CD4-positive, alpha-beta T cell treated with Interleukin-12 subunit alpha and Interleukin-12 subunit beta, for 1 hour (primary cell): ENCODE data around the gene ZBTB49.

Experiments used
- DNase-seq: peaks from one replicate; pipeline ENCODE4 v3.0.0-alpha.2; 2020

The ZBTB49 gene

DNA sequence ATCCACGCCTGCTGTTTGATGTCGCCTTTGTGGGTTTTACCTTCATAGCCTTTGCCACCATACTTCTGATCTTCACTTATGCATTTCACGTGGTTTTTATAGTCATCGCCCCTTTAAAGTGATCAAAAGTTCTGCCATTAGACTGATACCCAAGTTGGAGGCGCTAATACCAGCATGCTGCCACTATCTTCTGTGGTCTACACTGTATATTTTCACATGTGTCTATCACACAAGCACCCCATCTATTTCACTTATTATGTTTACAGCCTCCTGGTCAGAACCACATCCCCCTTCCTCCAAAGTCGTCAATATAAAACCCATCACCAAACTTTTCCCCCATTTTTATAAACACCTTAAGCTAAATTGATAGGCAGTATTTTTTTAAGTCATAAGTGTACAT, 8.3 kb upstream of the ZBTB49 start:
- no peak for DNase-seq

DNA sequence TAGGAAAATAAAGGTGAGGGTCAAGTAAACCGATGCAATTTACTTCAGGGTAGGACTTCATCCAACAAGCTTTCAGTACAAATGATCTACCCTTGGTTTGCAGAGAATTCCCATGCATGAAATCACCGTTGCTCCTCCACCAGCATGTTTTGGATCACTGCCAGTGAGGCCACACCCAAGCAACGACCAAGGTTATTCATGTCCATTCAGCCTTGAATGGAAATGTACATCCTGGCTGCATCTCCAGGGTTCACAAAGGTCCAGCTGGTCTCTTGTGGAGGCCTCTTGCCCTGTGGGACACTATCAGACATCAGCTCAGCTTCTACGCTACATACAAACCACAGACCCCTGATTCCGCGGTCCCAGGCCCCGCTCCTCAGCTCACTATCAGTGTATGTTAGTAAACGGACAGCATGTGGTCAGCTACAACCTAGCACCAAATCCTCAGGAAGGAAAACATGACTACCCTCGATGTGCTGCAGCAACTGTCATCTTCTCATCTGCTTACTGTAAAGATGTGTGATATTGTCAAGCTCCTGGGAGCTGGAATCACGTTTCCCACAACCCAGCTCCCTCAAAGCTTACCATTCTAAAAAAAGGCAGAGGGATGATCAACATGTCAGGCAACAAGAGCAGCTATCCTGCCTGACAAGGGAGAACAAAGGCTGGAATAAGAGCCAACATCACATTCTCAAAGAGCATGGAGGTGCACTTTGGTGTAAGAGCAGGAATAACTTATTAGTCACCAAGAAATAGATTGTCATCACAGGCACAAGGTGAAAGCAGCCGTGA, 5.0 kb upstream of the ZBTB49 start:
- no peak for DNase-seq

DNA sequence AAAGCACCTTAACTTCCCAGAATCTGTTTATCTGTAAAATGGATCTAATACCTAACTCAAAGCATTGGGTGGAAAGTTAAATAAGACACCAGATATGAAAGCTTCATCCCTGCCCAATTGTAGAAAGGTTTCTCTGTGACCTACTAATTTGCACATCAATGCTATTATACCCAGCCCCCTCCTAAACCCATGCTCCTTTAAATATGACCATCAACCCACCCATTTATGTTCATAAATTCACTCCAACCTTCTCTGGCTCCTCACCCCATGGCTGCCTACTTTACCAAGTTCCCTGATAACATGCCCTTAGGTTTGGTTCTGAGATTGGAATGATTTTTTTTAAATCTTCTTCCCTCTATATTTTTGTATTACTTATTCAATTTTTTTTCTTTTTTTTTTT, 2.0 kb upstream of the ZBTB49 start:
- no peak for DNase-seq

DNA sequence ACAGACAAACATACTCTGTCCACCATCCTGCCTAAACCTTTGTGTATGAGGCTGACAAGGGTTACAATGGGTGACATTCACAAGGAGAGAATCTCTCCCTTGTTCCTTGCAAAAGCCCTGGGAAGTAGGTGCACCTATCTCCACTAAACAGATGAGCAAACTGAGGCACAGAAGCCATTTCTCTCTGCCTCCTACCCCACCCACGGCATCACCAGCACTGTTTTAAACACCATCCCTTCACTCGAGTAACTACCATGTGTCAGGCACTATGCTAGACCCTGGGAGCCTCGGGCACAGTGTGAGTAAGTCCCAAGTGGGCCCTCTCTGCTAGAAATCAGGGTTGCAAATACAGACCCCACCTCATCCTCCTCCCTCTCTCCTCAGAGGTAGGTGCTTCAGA, 996 bp upstream of the ZBTB49 start:
- no peak for DNase-seq

DNA sequence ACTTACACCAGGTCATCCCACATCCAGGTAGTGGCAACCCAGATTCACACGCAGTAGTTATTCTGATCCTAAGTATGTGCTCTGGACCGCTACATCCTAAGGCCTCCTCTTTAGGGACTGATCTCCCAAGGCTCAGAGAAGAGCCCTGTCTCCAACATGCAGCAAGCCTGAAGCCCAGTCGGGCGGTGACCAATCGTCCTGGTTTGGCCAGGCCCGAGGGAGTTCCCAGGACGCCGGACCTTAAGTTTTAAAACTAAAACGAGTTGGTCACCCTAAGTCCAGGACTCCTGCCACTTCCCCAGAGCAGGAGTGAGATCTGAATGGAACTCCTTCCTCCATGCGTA, 482 bp upstream of the ZBTB49 start:
- no peak for DNase-seq

- DNase-seq, result no peak
Observed at GRCh38 chr4:4293279-4293678, 3.2 kb downstream of the ZBTB49 start.

- DNase-seq, result no peak
Observed at GRCh38 chr4:4296283-4296846, 6.3 kb downstream of the ZBTB49 start.

DNA sequence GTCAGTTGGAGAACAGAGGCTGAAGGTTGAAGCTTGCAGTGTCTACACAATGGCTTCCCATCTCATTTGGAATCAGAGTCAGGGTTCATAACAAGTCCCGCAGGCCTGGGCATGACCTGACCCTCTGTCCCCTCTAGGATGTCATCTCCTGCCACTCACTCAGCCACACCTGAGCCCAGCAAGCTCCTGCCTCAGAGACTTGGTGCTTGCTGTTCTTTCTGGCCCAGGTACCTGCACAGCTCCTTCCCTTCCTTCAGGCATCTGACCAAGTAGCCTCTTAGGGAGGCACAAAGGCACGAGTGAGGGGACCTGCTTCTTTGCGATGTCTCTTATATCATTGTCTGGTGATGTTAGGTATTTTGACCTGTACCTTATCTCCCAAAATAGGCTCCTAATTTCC, 9.0 kb downstream of the ZBTB49 start:
- no peak for DNase-seq

DNA sequence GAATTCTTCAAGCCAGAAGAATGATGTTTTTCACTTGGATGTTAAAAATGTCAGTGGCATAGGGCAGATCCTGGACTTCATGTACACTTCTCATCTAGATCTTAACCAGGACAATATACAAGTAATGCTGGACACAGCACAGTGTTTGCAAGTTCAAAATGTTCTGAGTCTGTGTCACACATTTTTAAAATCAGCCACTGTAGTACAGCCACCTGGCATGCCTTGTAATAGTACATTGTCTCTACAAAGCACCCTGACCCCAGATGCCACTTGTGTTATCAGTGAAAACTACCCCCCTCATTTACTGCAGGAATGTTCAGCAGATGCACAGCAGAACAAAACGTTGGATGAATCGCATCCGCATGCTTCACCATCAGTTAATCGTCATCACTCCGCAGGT, 11.9 kb downstream of the ZBTB49 start:
- no peak for DNase-seq

- no peak for DNase-seq
Observed at GRCh38 chr4:4302416-4302815, 12.4 kb downstream of the ZBTB49 start.

DNA sequence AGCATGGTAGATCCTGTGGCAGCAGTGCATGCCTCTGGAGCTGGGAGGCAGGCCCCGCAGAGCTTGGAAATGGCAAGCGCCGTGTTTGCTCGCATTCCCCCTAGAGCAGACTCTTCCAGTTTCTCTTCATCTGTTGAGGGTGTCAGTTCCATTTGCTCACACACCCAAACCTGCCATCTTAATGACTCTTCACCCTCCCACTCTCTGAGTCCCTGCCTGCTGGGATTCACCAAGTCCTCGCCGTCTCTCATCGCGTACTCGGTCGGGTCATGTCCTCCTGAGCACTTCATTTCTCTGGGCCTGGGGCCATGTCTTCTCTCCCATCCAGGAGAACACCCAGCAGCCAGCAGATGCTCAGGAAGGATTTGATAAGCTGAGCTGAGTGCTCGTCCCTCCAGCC, 16.9 kb downstream of the ZBTB49 start:
- no peak for DNase-seq

GRCh38 chr4:4308800-4309441, 18.9 kb downstream of the ZBTB49 start:
- DNase-seq, result no peak

- DNase-seq, result no peak
Observed at GRCh38 chr4:4311193-4311592, 21.1 kb downstream of the ZBTB49 start.

GRCh38 chr4:4315461-4316149, 25.6 kb downstream of the ZBTB49 start:
- no peak for DNase-seq

DNA sequence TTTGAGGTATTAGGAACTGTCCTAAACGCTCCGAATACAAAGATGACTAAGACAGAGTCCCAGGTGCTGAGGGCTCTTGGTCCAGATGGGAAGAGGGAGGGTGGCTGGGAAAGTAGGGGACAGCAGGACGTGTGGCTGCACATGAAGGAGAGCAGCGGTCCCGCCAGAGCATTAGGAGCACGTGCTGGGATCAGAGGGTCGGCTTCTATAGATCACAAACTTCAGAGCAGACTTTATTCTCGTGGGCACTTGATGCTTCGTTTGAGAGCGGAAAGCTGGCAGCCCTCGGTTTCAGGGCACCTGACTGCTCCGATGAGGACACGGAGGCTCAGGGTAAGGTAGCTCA, 26.1 kb downstream of the ZBTB49 start:
- DNase-seq, result no peak

GRCh38 chr4:4317496-4318232, 27.6 kb downstream of the ZBTB49 start:
- no peak for DNase-seq

DNA sequence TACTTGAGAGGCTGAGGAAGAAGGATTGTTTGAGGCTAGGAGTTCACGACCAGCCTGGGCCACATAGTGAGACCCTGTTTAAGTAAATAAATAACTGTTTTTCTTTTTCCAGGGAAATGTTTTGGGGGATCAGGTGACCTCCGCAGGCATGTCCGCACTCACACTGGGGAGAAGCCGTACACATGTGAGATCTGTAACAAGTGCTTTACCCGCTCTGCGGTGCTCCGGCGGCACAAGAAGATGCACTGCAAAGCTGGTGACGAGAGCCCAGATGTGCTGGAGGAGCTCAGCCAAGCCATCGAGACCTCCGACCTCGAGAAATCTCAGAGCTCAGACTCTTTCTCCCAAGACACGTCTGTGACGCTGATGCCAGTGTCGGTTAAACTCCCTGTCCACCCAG, 30.5 kb downstream of the ZBTB49 start:
- no peak for DNase-seq

- DNase-seq, result no peak
Observed at GRCh38 chr4:4320951-4321714, 31.1 kb downstream of the ZBTB49 start.

- no peak for DNase-seq
Observed at GRCh38 chr4:4321951-4322688, 32.1 kb downstream of the ZBTB49 start.

DNA sequence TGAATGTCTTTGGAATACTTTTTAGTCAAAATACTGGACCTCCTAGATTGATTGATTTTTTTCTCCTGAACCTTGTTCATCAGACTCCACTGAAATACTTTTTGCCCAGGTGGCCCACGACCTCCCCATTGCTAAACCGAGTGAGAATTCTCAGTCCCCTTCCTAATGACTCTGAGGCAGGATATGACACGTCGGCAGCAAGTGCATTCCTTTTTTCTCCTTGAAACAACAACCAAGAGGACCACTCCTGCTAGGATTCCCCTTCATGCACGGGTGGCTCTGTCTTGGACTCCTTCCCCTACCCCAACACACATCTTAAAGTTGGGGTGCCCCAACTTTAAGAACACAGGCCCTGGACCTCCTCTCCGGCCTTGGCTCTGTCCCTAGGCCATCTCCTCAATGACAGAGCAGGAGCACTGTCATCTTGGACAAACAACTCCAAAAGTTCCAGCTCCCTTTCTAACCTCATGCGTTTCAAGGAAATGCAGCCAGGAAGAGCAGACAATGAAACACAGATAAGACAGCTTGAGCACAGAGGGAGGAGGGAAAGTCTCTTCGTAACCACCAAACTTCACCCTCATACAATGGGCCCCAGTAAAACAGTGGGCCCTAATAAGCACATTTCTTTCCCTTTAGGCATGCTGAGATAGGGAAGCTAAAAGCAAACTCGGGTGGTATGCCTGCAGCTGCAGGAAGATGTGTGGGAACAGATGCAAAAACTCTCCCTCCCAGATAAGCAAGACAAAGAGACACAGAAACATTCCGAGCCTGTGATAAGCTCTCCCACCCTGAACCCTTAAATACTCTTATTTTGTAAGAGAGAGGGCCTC, 33.9 kb downstream of the ZBTB49 start:
- no peak for DNase-seq

- DNase-seq, result no peak
Observed at GRCh38 chr4:4325321-4325720, 35.3 kb downstream of the ZBTB49 start.
